Choroid plexus epithelial cell (primary cell): Measurements from ENCODE around the gene TM4SF1.
A peak's percentile ranks its signal among the peaks of the same experiment; 100 is the strongest.

Experiments used
- DNase-seq: peaks from one replicate; pipeline ENCODE4 v3.0.0-alpha.2; 2010; ENCODE audit warnings: low read depth
- H3K4me3 ChIP-seq: 2 replicates; pipeline ENCODE4 v1.5.1; 2011; ENCODE audit warnings: low read depth, mild to moderate bottlenecking, control low read depth, low read length, moderate library complexity
- TF ChIP-seq, protein P1 (sequence below): conservative IDR thresholded peaks from 2 replicates; pipeline ENCODE4 v1.5.1; 2011; ENCODE audit warnings: low read depth, mild to moderate bottlenecking, control low read depth, inconsistent platforms, low read length, moderate library complexity

The TM4SF1 gene

DNA sequence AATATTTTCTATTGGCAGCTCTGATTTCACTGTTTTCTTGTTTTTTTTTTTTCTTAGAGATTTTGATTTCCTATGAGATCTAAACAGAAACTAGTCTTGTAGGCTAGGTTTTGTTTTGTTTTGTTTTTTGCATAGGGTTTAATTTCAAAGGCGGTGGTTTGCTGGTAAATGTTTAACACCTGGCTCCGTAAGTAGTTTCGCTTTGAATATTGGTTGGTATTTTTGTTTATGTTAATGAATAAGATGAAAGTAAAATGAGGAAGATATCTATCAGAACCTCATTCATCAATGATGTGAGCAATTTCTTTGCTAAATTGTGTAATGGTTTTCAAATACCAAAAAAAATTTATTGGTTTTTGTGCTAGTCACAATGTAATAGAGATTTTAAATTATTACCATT, 39.7 kb upstream of the TM4SF1 start:
- no peak for DNase-seq
- TF ChIP-seq, protein P1, sequence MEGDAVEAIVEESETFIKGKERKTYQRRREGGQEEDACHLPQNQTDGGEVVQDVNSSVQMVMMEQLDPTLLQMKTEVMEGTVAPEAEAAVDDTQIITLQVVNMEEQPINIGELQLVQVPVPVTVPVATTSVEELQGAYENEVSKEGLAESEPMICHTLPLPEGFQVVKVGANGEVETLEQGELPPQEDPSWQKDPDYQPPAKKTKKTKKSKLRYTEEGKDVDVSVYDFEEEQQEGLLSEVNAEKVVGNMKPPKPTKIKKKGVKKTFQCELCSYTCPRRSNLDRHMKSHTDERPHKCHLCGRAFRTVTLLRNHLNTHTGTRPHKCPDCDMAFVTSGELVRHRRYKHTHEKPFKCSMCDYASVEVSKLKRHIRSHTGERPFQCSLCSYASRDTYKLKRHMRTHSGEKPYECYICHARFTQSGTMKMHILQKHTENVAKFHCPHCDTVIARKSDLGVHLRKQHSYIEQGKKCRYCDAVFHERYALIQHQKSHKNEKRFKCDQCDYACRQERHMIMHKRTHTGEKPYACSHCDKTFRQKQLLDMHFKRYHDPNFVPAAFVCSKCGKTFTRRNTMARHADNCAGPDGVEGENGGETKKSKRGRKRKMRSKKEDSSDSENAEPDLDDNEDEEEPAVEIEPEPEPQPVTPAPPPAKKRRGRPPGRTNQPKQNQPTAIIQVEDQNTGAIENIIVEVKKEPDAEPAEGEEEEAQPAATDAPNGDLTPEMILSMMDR: no peak
- H3K4me3 ChIP-seq: no peak overlapping the region

DNA sequence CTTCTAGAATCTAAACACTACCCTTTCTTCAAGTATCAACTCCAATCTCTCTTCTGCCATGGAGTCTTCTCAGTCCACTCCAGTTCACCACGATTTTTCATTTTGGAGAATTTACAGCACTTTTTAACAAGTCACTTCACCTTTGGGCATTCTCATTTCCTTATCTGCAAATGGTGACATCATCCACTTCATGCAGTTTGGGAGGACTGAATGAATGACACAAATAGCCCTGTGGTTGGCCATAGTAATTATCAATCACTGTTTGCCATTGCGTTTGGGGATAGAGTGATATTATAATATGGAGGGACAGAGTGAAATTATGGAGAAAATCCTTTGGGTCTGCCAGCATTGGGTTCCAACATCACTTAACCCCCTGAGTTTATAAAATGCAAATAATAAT, 38.0 kb upstream of the TM4SF1 start:
- DNase-seq: peak; percentile 5
- H3K4me3 ChIP-seq: no peak overlapping the region
- TF ChIP-seq, protein P1: no peak

DNA sequence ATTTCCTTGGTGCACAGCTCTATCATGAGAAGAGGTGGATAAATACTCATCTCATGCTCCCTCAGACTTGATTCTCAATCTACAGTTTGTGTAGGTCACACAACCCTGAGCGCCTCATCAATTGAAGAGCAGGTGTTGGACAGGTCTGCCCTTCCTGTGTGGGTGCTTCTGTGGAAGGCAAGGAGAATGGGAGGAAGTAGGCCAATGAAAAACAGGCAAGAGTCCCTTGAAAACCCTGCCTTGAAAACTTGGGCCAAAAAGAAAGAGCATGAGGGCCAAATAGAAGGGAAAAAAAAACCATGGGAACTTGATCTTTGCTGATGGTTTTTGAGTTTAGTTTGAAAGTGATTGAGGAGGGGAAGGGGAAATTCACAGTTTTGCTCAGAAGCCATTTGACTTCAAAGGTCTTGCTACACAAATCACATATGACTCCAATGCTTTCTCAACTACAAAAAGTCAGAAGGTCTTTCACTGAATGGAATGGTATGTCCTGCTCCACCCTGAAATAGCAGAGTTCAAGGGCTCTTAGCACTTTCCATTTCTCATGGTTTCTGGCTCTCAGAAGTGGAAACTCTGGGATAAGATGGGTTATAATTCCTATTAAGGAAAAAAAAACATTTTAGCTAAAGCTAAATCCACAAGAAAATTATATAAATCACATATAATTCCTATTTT, 37.2 kb upstream of the TM4SF1 start:
- TF ChIP-seq, protein P1: no peak
- peak; percentile 76 for DNase-seq
- H3K4me3 ChIP-seq: no peak overlapping the region

DNA sequence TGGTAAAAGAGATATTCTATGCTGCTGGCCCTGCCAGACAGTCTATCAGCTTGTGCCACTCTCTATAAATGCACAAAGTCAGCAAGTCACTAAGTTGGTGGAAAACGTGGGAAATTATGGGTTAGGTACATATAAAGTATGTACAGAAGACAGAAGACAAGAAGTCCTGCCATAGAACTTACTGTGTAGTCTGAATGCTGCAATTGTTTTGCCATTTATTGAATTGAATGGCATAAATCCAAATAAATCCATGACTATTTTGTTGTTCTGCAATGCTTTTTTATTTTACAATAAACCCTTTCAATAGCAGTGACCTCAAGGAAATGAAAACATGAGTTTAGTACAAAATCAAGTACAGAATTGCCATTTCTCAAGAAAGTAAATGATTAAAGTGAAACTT, 34.1 kb upstream of the TM4SF1 start:
- no peak for DNase-seq
- TF ChIP-seq, protein P1: no peak

DNA sequence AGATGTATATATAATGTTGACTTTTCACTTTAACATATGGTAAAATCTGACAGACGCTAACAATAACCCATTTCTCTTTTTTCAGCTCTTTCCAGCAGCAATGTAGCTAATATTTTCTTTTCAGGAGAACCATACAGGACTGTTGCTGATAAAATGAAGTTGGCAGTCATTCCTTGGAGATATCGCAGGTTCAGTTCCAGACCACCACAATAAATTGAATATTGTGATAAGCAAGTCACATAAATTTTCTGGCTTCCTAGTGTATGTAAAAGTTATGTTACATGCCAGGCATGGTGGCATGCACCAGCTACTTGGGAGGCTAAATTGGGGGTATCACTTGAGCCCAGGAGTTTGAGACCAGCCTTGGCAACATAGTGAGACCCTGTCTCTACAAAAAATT, 31.9 kb upstream of the TM4SF1 start:
- TF ChIP-seq, protein P1: no peak
- no peak overlapping the region for H3K4me3 ChIP-seq
- no peak for DNase-seq

More for the DNA sequence above, 34.1 kb upstream of the TM4SF1 start:
- no peak overlapping the region for H3K4me3 ChIP-seq

DNA sequence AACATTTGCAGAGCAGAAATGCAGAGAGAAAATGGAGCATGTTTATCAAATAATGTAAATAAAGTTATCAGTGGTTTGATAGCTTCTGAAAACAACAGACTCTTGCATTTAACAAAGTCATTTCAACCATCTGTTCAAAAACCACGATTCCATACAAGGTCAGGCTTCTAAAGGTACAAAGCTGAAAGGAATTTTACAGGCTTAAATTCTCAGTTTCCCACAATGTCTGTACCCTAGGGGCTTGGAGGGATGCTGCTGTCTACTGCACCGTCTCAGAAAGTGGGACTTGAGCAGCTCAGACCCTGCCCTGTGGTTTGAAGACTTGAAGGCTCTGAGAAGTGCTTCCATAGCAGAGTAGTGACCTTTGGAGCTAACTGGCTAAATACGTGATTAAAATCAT, 30.4 kb upstream of the TM4SF1 start:
- TF ChIP-seq, protein P1: no peak
- DNase-seq: peak; percentile 54
- no peak overlapping the region for H3K4me3 ChIP-seq

DNA sequence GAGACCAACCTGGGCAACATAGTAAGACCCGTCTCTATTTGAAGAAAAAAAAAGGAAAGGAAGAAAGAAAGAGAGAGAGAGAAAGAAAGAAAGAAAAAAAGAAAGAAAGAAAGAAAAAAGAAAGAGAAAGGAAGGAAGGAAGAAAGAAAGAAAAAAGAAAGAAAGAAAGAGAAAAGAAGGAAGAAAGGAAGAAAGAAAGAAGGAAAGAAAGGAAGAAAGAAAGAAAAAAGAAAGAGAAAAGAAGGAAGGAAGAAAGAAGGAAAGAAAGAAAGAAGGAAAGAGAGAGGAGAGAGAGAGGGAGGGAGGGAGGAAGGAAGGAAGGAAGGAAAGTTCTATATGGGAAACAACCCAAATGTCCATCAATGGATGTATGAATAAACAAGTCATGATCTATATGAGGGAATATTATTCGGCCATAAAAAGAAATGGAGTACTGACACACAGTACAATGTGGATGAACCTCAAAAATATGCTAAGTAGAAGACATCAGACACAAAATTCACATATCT, 28.8 kb upstream of the TM4SF1 start:
- TF ChIP-seq, protein P1: no peak
- no peak overlapping the region for H3K4me3 ChIP-seq
- no peak for DNase-seq
